Endothelial cell (in vitro differentiated cells): ENCODE measurements around the gene PDPK1. TPM values are rescaled to one million over a fixed set of nuclear protein-coding genes. Genes with fewer than 3 reads are reported as not detected.

Experiments
- DNase-seq: peaks from one replicate; pipeline ENCODE4 v3.0.0; 2021; ENCODE audit warnings: low spot score
- H3K27ac Mint-ChIP-seq: one replicate; pipeline ENCODE4 v1.8.0; 2021; ENCODE audit warnings: mixed read lengths, inconsistent platforms; ENCODE audit not compliant: unreplicated experiment
- H3K27me3 Mint-ChIP-seq: one replicate; pipeline ENCODE4 v1.8.0; 2021; ENCODE audit warnings: mild to moderate bottlenecking, moderate library complexity, mixed read lengths, inconsistent platforms; ENCODE audit not compliant: unreplicated experiment
- H3K36me3 Mint-ChIP-seq: one replicate; pipeline ENCODE4 v1.8.0; 2021; ENCODE audit warnings: mild to moderate bottlenecking, low read depth, mixed read lengths, inconsistent platforms; ENCODE audit not compliant: unreplicated experiment
- H3K4me1 Mint-ChIP-seq: one replicate; pipeline ENCODE4 v1.8.0; 2021; ENCODE audit warnings: mild to moderate bottlenecking, mixed read lengths, inconsistent platforms; ENCODE audit not compliant: unreplicated experiment
- H3K4me3 Mint-ChIP-seq: one replicate; pipeline ENCODE4 v1.8.0; 2021; ENCODE audit warnings: mild to moderate bottlenecking, mixed read lengths, inconsistent platforms; ENCODE audit not compliant: unreplicated experiment
- H3K9me3 Mint-ChIP-seq: one replicate; pipeline ENCODE4 v1.8.0; 2021; ENCODE audit warnings: mixed read lengths, inconsistent platforms; ENCODE audit not compliant: unreplicated experiment
- CTCF ChIP-seq: fragments of 200-600 bp; sonication (generic); IDR thresholded peaks from one replicate; pipeline ENCODE4 v1.5.0; 2021; ENCODE audit warnings: antibody characterized with exemption; ENCODE audit not compliant: unreplicated experiment
- total RNA-seq: library from RNA; stranded (reverse); fragmentation: NEBNext Ultra II Directional; extraction: Animal tissue kit (Norgen Biotek cat#: 25700); gene quantifications from one replicate; pipeline ENCODE4 v1.2.1, GENCODE V29; 2021; ENCODE audit not compliant: unreplicated experiment

Gene PDPK1
- total RNA-seq, 1 donor from 2014 or later, result 33.6 TPM

GRCh38 chr16:2587891-2588565, 50.2 kb downstream of the PDPK1 start:
- no peak overlapping the region for H3K27ac Mint-ChIP-seq
- peak overlapping the region; percentile 53 for H3K4me3 Mint-ChIP-seq
- no peak for TF ChIP-seq CTCF
- no peaks in the 10 kb centered on the region for H3K9me3 Mint-ChIP-seq
- DNase-seq, result no peak
- H3K4me1 Mint-ChIP-seq, result no peaks in the 10 kb centered on the region
- H3K36me3 Mint-ChIP-seq, result peaks cover 21% of the 10 kb centered on the region
- peaks cover 3% of the 10 kb centered on the region for H3K27me3 Mint-ChIP-seq

GRCh38 chr16:2591476-2592240, 53.8 kb downstream of the PDPK1 start:
- DNase-seq, result no peak
- H3K9me3 Mint-ChIP-seq, result no peaks in the 10 kb centered on the region
- H3K36me3 Mint-ChIP-seq, result peaks cover 28% of the 10 kb centered on the region
- H3K4me1 Mint-ChIP-seq, result peaks cover 3% of the 10 kb centered on the region
- no peak for TF ChIP-seq CTCF
- peaks cover 6% of the 10 kb centered on the region for H3K27me3 Mint-ChIP-seq
- no peak overlapping the region for H3K4me3 Mint-ChIP-seq
- peak overlapping the region; percentile 57 for H3K27ac Mint-ChIP-seq

GRCh38 chr16:2592786-2593185, 55.0 kb downstream of the PDPK1 start:
- TF ChIP-seq CTCF, result no peak
- DNase-seq, result no peak

GRCh38 chr16:2595393-2596205, 57.8 kb downstream of the PDPK1 start:
- Mint-ChIP-seq H3K27ac (no peak overlapping the region), H3K4me3 (no peak overlapping the region), H3K36me3 (peaks cover 10% of the 10 kb centered on the region), H3K27me3 (peaks cover 6% of the 10 kb centered on the region), H3K9me3 (no peaks in the 10 kb centered on the region), H3K4me1 (peaks cover 3% of the 10 kb centered on the region)
- TF ChIP-seq CTCF, result no peak
- no peak for DNase-seq

More at GRCh38 chr16:2592786-2593185, 55.0 kb downstream of the PDPK1 start:
- H3K9me3 Mint-ChIP-seq, result no peaks in the 10 kb centered on the region
- H3K4me1 Mint-ChIP-seq, result peaks cover 3% of the 10 kb centered on the region
- peaks cover 17% of the 10 kb centered on the region for H3K36me3 Mint-ChIP-seq
- H3K27ac Mint-ChIP-seq, result no peak overlapping the region
- H3K27me3 Mint-ChIP-seq, result peaks cover 6% of the 10 kb centered on the region
- H3K4me3 Mint-ChIP-seq, result no peak overlapping the region
